Measurements from ENCODE around the gene C9.

The C9 gene

GRCh38 chr5:39355324-39355723 lies 9.0 kb downstream of the C9 start:
- TF ChIP-seq, protein P1, sequence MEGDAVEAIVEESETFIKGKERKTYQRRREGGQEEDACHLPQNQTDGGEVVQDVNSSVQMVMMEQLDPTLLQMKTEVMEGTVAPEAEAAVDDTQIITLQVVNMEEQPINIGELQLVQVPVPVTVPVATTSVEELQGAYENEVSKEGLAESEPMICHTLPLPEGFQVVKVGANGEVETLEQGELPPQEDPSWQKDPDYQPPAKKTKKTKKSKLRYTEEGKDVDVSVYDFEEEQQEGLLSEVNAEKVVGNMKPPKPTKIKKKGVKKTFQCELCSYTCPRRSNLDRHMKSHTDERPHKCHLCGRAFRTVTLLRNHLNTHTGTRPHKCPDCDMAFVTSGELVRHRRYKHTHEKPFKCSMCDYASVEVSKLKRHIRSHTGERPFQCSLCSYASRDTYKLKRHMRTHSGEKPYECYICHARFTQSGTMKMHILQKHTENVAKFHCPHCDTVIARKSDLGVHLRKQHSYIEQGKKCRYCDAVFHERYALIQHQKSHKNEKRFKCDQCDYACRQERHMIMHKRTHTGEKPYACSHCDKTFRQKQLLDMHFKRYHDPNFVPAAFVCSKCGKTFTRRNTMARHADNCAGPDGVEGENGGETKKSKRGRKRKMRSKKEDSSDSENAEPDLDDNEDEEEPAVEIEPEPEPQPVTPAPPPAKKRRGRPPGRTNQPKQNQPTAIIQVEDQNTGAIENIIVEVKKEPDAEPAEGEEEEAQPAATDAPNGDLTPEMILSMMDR (IDR thresholded peaks at IDR 0.05; ENCODE audit: borderline replicate concordance, control extremely low read depth, extremely low read depth, insufficient read depth, missing control alignments) = no peak
- no peak for DNase-seq (ENCODE audit: low spot score)

DNA sequence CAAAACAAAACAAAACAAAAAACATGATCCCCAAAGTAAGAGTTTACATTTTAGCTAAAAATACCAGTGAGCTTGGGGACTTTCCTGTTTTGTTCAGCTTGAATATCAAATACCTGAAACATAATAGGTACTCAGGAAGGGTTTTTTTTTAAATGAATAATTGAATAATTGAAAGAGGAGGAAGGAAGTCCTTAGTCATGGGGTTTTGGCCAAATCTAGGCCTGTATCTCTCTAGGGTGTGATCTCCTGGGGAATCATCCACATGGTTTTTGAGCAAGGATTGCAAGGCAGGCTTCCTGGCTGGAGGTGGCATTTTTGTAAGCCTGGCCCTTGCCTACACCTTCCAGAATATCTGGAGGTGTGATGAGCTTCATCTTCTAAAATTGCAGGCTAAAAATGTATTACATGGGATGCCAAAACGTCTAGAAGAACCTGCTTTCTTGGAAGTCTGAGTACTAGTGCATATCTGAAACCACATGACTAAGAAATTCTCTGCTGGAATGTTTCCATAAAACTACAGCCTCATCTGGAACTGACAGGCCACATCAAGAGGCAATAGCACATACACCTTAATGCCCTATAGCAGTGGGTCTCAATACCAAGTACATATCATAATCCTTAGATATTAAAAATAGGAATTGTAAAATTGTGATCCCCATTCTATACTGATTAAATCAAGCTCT lies 10.4 kb downstream of the C9 start:
- in situ Hi-C loops (cut with MboI; ENCODE audit: low sequenced_read_pairs, unreplicated experiment) = no loop called here
- TF ChIP-seq, protein P1 (IDR thresholded peaks at IDR 0.05; ENCODE audit: borderline replicate concordance, control extremely low read depth, extremely low read depth, insufficient read depth, missing control alignments) = no peak

More at GRCh38 chr5:39355324-39355723, 9.0 kb downstream of the C9 start:
- in situ Hi-C loops (cut with MboI; ENCODE audit: low sequenced_read_pairs, unreplicated experiment) = no loop called here

GRCh38 chr5:39352951-39353350 lies 11.3 kb downstream of the C9 start:
- TF ChIP-seq, protein P1 (IDR thresholded peaks at IDR 0.05; ENCODE audit: borderline replicate concordance, control extremely low read depth, extremely low read depth, insufficient read depth, missing control alignments) = no peak
- in situ Hi-C loops (cut with MboI; ENCODE audit: low sequenced_read_pairs, unreplicated experiment) = no loop called here
- DNase-seq (ENCODE audit: low spot score) = no peak

More for the DNA sequence above, 10.4 kb downstream of the C9 start:
- DNase-seq (ENCODE audit: low spot score) = no peak

DNA sequence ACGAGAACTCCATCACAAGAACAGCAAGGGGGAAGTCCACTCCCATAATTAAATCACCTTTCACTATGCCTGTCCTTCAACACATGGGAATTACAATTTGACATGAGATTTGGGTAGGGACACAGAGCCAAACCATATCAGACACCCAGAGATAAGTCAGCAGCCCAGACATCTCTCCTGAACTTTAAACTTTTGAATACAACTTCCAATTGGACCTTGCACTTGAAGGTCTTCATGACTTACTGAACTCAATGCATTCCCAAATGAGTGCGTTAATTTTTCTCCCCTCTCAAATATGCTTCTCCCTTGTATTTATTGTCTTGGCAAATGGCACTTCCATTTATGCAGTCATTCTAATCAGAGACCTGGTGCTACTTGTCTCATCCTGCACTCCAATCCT lies 12.1 kb downstream of the C9 start:
- in situ Hi-C loops (cut with MboI; ENCODE audit: low sequenced_read_pairs, unreplicated experiment) = no loop called here
- TF ChIP-seq, protein P1 (IDR thresholded peaks at IDR 0.05; ENCODE audit: borderline replicate concordance, control extremely low read depth, extremely low read depth, insufficient read depth, missing control alignments) = no peak
- no peak for DNase-seq (ENCODE audit: low spot score)

- in situ Hi-C loops (cut with MboI; ENCODE audit: low sequenced_read_pairs, unreplicated experiment) = no loop called here
- DNase-seq (ENCODE audit: low spot score) = no peak
- TF ChIP-seq, protein P1 (IDR thresholded peaks at IDR 0.05; ENCODE audit: borderline replicate concordance, control extremely low read depth, extremely low read depth, insufficient read depth, missing control alignments) = no peak
Observed at GRCh38 chr5:39349484-39349883, 14.8 kb downstream of the C9 start.

DNA sequence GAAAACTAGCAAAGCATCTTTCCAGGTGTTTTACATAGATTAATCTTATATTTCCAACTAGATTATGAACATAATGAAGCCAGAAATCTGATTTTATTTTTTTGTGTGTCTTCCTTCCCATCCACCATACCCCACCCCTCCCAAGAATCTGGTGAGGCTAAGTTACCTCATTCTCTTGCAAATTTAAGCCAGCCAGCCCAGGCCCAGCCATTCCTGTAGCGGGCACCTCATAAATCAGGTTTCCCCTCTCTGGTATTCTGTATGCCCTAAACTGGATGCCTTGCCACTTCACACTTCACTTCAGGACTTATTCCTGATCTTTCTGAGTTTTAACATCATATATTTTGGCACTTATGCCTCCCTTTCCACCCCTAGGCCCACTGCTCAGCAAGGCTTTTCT lies 21.8 kb downstream of the C9 start:
- TF ChIP-seq, protein P1 (IDR thresholded peaks at IDR 0.05; ENCODE audit: borderline replicate concordance, control extremely low read depth, extremely low read depth, insufficient read depth, missing control alignments) = no peak
- in situ Hi-C loops (cut with MboI; ENCODE audit: low sequenced_read_pairs, unreplicated experiment) = no loop called here
- DNase-seq (ENCODE audit: low spot score) = no peak

All from GM13976 (cell line).